Measurements from ENCODE around the gene OR6J1.
"Not testable (repeated sequence)": the region's sequence is repeated elsewhere in the genome, so short reads cannot be mapped to it uniquely, and the experiment has no call there.

OR6J1 gene

GRCh38 chr14:22650960-22651521 is 6.9 kb upstream of the OR6J1 start:
- no peak for DNase-seq (ENCODE audit: low spot score)

- DNase-seq (ENCODE audit: low spot score): no peak
These were observed 6.0 kb upstream of the OR6J1 start for GRCh38 chr14:22650046-22650739.

GRCh38 chr14:22648506-22648905 is 4.4 kb upstream of the OR6J1 start:
- DNase-seq (ENCODE audit: low spot score): no peak

- no peak for DNase-seq (ENCODE audit: low spot score)
These were observed 2.6 kb upstream of the OR6J1 start for GRCh38 chr14:22646570-22647254.

- DNase-seq (ENCODE audit: low spot score): peak; percentile 28
These were observed 2.3 kb downstream of the OR6J1 start for GRCh38 chr14:22641846-22642245.

GRCh38 chr14:22640192-22640591 is 4.0 kb downstream of the OR6J1 start:
- no peak for DNase-seq (ENCODE audit: low spot score)

GRCh38 chr14:22635980-22636379 is 8.2 kb downstream of the OR6J1 start:
- DNase-seq (ENCODE audit: low spot score): not testable (repeated sequence)

GRCh38 chr14:22634233-22634900 is 9.8 kb downstream of the OR6J1 start:
- no peak for DNase-seq (ENCODE audit: low spot score)

GRCh38 chr14:22630486-22630885 is 13.7 kb downstream of the OR6J1 start:
- DNase-seq (ENCODE audit: low spot score): no peak

- no peak for DNase-seq (ENCODE audit: low spot score)
These were observed 14.1 kb downstream of the OR6J1 start for GRCh38 chr14:22630066-22630465.

- DNase-seq (ENCODE audit: low spot score): no peak
These were observed 14.8 kb downstream of the OR6J1 start for GRCh38 chr14:22629361-22629760.

GRCh38 chr14:22627506-22628263 is 16.5 kb downstream of the OR6J1 start:
- DNase-seq (ENCODE audit: low spot score): no peak

- DNase-seq (ENCODE audit: low spot score): no peak
These were observed 17.6 kb downstream of the OR6J1 start for GRCh38 chr14:22626590-22626989.

- DNase-seq (ENCODE audit: low spot score): no peak
These were observed 21.1 kb downstream of the OR6J1 start for GRCh38 chr14:22623047-22623446.

- no peak for DNase-seq (ENCODE audit: low spot score)
These were observed 21.9 kb downstream of the OR6J1 start for GRCh38 chr14:22622255-22622654.

GRCh38 chr14:22615765-22616164 is 28.4 kb downstream of the OR6J1 start:
- not testable (repeated sequence) for DNase-seq (ENCODE audit: low spot score)

GRCh38 chr14:22614240-22614799 is 29.8 kb downstream of the OR6J1 start:
- peak; percentile 56 for DNase-seq (ENCODE audit: low spot score)

- DNase-seq (ENCODE audit: low spot score): no peak
These were observed 30.4 kb downstream of the OR6J1 start for GRCh38 chr14:22613736-22614239.

- no peak for DNase-seq (ENCODE audit: low spot score)
These were observed 31.0 kb downstream of the OR6J1 start for GRCh38 chr14:22613106-22613695.

- no peak for DNase-seq (ENCODE audit: low spot score)
These were observed 33.2 kb downstream of the OR6J1 start for GRCh38 chr14:22610931-22611330.

GRCh38 chr14:22607291-22607690 is 36.9 kb downstream of the OR6J1 start:
- DNase-seq (ENCODE audit: low spot score): no peak
